Stimulated activated CD8-positive, alpha-beta memory T cell treated with anti-CD3 and anti-CD28 coated beads, Interleukin-4, amount 100 ng/mL, for 24 hours (primary cell): Measurements from ENCODE around the gene SUPT16H.
"Not testable (repeated sequence)": the region's sequence is repeated elsewhere in the genome, so short reads cannot be mapped to it uniquely, and the experiment has no call there.

Experiments used
- DNase-seq: peaks from one replicate; pipeline ENCODE4 v3.0.0-alpha.2; 2020; ENCODE audit warnings: low read depth

Gene SUPT16H

GRCh38 chr14:21367582-21368144 is 16.2 kb downstream of the SUPT16H start:
- no peak for DNase-seq

- DNase-seq, result no peak
Observed at GRCh38 chr14:21356511-21356910, 27.3 kb downstream of the SUPT16H start.

GRCh38 chr14:21352587-21352986 is 31.2 kb downstream of the SUPT16H start:
- no peak for DNase-seq

- no peak for DNase-seq
Observed at GRCh38 chr14:21350539-21350938, 33.3 kb downstream of the SUPT16H start.

GRCh38 chr14:21347201-21347600 is 36.6 kb downstream of the SUPT16H start:
- DNase-seq, result no peak

- no peak for DNase-seq
Observed at GRCh38 chr14:21346532-21347135, 37.2 kb downstream of the SUPT16H start.

GRCh38 chr14:21343035-21343794 is 40.6 kb downstream of the SUPT16H start:
- DNase-seq, result no peak

GRCh38 chr14:21334202-21334906 is 49.5 kb downstream of the SUPT16H start:
- no peak for DNase-seq

- DNase-seq, result no peak
Observed at GRCh38 chr14:21332950-21333349, 50.9 kb downstream of the SUPT16H start.

- no peak for DNase-seq
Observed at GRCh38 chr14:21326972-21327371, 56.8 kb downstream of the SUPT16H start.

- DNase-seq, result no peak
Observed at GRCh38 chr14:21322716-21323115, 61.1 kb downstream of the SUPT16H start.

- no peak for DNase-seq
Observed at GRCh38 chr14:21320913-21321312, 62.9 kb downstream of the SUPT16H start.

- DNase-seq, result no peak
Observed at GRCh38 chr14:21317398-21317797, 66.4 kb downstream of the SUPT16H start.

- no peak for DNase-seq
Observed at GRCh38 chr14:21313512-21313911, 70.3 kb downstream of the SUPT16H start.

GRCh38 chr14:21311614-21312013 is 72.2 kb downstream of the SUPT16H start:
- DNase-seq, result no peak

- DNase-seq, result no peak
Observed at GRCh38 chr14:21309956-21310355, 73.9 kb downstream of the SUPT16H start.

GRCh38 chr14:21309238-21309636 is 74.6 kb downstream of the SUPT16H start:
- no peak for DNase-seq

- DNase-seq, result peak; percentile 58
Observed at GRCh38 chr14:21308479-21309237, 75.2 kb downstream of the SUPT16H start.

- no peak for DNase-seq
Observed at GRCh38 chr14:21308132-21308478, 75.7 kb downstream of the SUPT16H start.

- DNase-seq, result no peak
Observed at GRCh38 chr14:21307637-21308036, 76.2 kb downstream of the SUPT16H start.

- DNase-seq, result not testable (repeated sequence)
Observed at GRCh38 chr14:21302836-21303140, 81.0 kb downstream of the SUPT16H start.
